ENCODE data around the gene ORM2.

GRCh38 chr9:114282926-114283325 is 46.7 kb upstream of the ORM2 start:
- TF ChIP-seq POLR2AphosphoS5 (IDR thresholded peaks at IDR 0.05; ENCODE audit: low read depth, low read length), result no peak
- no peak for TF ChIP-seq USF2 (IDR thresholded peaks at IDR 0.05; ENCODE audit: borderline replicate concordance, low read depth, low read length)
- TF ChIP-seq CTCF (IDR thresholded peaks at IDR 0.05), result no peak
- TF ChIP-seq JUND (IDR thresholded peaks at IDR 0.05), result no peak
- no peak for TF ChIP-seq EP300 (IDR thresholded peaks at IDR 0.05; ENCODE audit: borderline replicate concordance in 1 of 2, low read depth in 1 of 2, low read length in 1 of 2)
- TF ChIP-seq TAF1 (IDR thresholded peaks at IDR 0.05; ENCODE audit: borderline replicate concordance, low read depth, low read length), result no peak
- TF ChIP-seq RCOR1 (IDR thresholded peaks at IDR 0.05; ENCODE audit: low read length), result no peak
- TF ChIP-seq NRF1 (IDR thresholded peaks at IDR 0.05; ENCODE audit: low read depth, low read length), result no peak

Measured in SK-N-SH (cell line).